Measurements from ENCODE around the gene ACER2. TPM values are rescaled to one million over a fixed set of nuclear protein-coding genes. Genes with fewer than 3 reads are reported as not detected.

ACER2 gene
- total and polyA plus RNA-seq, 2 of the 8 experiments (the other 6 are each of a cell fraction or from before 2014, with no cell fraction given) = 7.4 to 8.8 TPM

DNA sequence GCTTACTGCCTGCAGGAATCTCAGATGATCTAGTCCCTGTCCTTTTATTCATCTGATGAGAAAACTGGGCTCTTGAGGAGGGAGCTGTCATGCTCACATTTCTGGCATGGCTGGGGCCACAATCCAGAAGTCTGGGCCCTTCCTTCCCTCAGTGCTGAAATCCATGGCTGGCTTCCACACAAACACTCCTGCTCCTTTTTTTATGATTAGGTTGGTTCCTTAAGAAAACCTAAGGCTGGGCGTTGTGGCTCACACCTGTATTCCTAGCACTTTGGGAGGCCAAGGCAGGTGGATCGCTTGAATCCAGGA is 1.3 kb downstream of the ACER2 start (continued):
- no peak for TF ChIP-seq RFX5 (IDR thresholded peaks at IDR 0.05; ENCODE audit: borderline replicate concordance, low read depth, low read length)

Data from H1 (cell line).